Activated T-helper 1 cell treated with anti-CD3 and anti-CD28 coated beads, Interleukin-2, amount 50 U/mL, for 16 hours (primary cell): ENCODE measurements around the gene C2.

ENCODE experiments used
- DNase-seq, 2 donors: peaks; one replicate each; pipeline ENCODE4 v3.0.0-alpha.2; 2020; ENCODE audit warnings: low read depth in 1 of 2, low spot score in 1 of 2

The C2 gene

GRCh38 chr6:31954511-31954910 is 27.0 kb downstream of the C2 start:
- DNase-seq, result no peak

GRCh38 chr6:31956796-31957195 is 29.3 kb downstream of the C2 start:
- no peak for DNase-seq

GRCh38 chr6:31958412-31958740 is 30.9 kb downstream of the C2 start:
- DNase-seq, result no peak

GRCh38 chr6:31958741-31959739 is 31.5 kb downstream of the C2 start, which contains the start of the genes NELFE and SKIC2:
Gene NELFE, minus strand, starts transcription at chr6:31958971. Its CDS starts 525 bp downstream, at chr6:31958446.
Gene SKIC2, plus strand, starts transcription at chr6:31959175. Its CDS starts 18 bp downstream, at chr6:31959193.
- peak; percentile 98 to 99 for DNase-seq

- DNase-seq, result no peak
These were observed 34.1 kb downstream of the C2 start for GRCh38 chr6:31961616-31962015.

- no peak for DNase-seq
These were observed 36.4 kb downstream of the C2 start for GRCh38 chr6:31963921-31964320.

- no peak for DNase-seq
These were observed 38.2 kb downstream of the C2 start for GRCh38 chr6:31965700-31966099.

- no peak for DNase-seq
These were observed 39.0 kb downstream of the C2 start for GRCh38 chr6:31966506-31966905.

GRCh38 chr6:31966997-31967925 is 39.7 kb downstream of the C2 start:
- no peak for DNase-seq

GRCh38 chr6:31967926-31968320 is 40.4 kb downstream of the C2 start:
- DNase-seq, result no peak

GRCh38 chr6:31968326-31968725 is 40.8 kb downstream of the C2 start:
- no peak for DNase-seq

- DNase-seq, result no peak
These were observed 41.5 kb downstream of the C2 start for GRCh38 chr6:31968791-31969711.

- DNase-seq, result no peak
These were observed 42.4 kb downstream of the C2 start for GRCh38 chr6:31969712-31970603.

- no peak for DNase-seq
These were observed 43.2 kb downstream of the C2 start for GRCh38 chr6:31970604-31971271.

GRCh38 chr6:31971279-31971992 is 43.9 kb downstream of the C2 start:
- no peak for DNase-seq

- peak; percentile 86 to 96 for DNase-seq
These were observed 44.6 kb downstream of the C2 start, which contains the start of gene DXO for GRCh38 chr6:31971993-31972708. Gene DXO, minus strand, starts transcription at chr6:31972138. Its CDS starts 463 bp downstream, at chr6:31971675.

- DNase-seq, result no peak
These were observed 45.3 kb downstream of the C2 start for GRCh38 chr6:31972709-31973350.
